ENCODE measurements around the gene GKAP1. TPM values are rescaled to one million over a fixed set of nuclear protein-coding genes. Genes with fewer than 3 reads are reported as not detected.

Gene GKAP1
- total RNA-seq, 1 donor from 2014 or later: 4.4 TPM

GRCh38 chr9:83699615-83700014, 118.0 kb downstream of the GKAP1 start:
- H3K27me3 ChIP-seq: no peaks in the 10 kb centered on the region
- no peaks in the 10 kb centered on the region for H3K36me3 ChIP-seq
- peaks cover 58% of the 10 kb centered on the region for H3K4me1 ChIP-seq
- intact Hi-C loops (cut with DNase I): no loop called here
- TF ChIP-seq POLR2AphosphoS5 (IDR thresholded peaks at IDR 0.05; ENCODE audit: insufficient read depth in 1 of 2, low read depth in 1 of 2): no peak
- no peak for TF ChIP-seq CTCF (IDR thresholded peaks at IDR 0.05)
- no peak for TF ChIP-seq POLR2A (IDR thresholded peaks at IDR 0.05)
- no peak overlapping the region for H3K27ac ChIP-seq
- DNase-seq (ENCODE audit: extremely low spot score in 2 of 2): no peak
- no peaks in the 10 kb centered on the region for H3K9me3 ChIP-seq
- no peak overlapping the region for H3K4me3 ChIP-seq

- intact Hi-C loops (cut with DNase I): no loop called here
- Histone ChIP-seq H3K27me3 (no peaks in the 10 kb centered on the region), H3K27ac (no peak overlapping the region), H3K4me1 (peaks cover 58% of the 10 kb centered on the region), H3K36me3 (no peaks in the 10 kb centered on the region), H3K9me3 (no peaks in the 10 kb centered on the region), H3K4me3 (no peak overlapping the region)
- TF ChIP-seq CTCF (IDR thresholded peaks at IDR 0.05) (no peak), POLR2AphosphoS5 (IDR thresholded peaks at IDR 0.05; ENCODE audit: insufficient read depth in 1 of 2, low read depth in 1 of 2) (no peak), POLR2A (IDR thresholded peaks at IDR 0.05) (no peak)
- no peak for DNase-seq (ENCODE audit: extremely low spot score in 2 of 2)
Measured at GRCh38 chr9:83698976-83699585, 118.5 kb downstream of the GKAP1 start.

- intact Hi-C loops (cut with DNase I): no loop called here
- Histone ChIP-seq H3K27me3 (no peaks in the 10 kb centered on the region), H3K36me3 (no peaks in the 10 kb centered on the region), H3K9me3 (no peaks in the 10 kb centered on the region), H3K27ac (no peak overlapping the region), H3K4me1 (peaks cover 76% of the 10 kb centered on the region), H3K4me3 (no peak overlapping the region)
- DNase-seq (ENCODE audit: extremely low spot score in 2 of 2): no peak
- TF ChIP-seq POLR2A (IDR thresholded peaks at IDR 0.05) (no peak), CTCF (IDR thresholded peaks at IDR 0.05) (no peak), POLR2AphosphoS5 (IDR thresholded peaks at IDR 0.05; ENCODE audit: insufficient read depth in 1 of 2, low read depth in 1 of 2) (no peak)
Measured at GRCh38 chr9:83691492-83691891, 126.1 kb downstream of the GKAP1 start.

Other genes with a start within 250 kb of the GKAP1 start
- gene IDNK, start 194.6 kb downstream of the GKAP1 start, total RNA-seq: not detected
- 90.8 TPM for gene UBQLN1, start 109.8 kb downstream of the GKAP1 start, total RNA-seq
- gene KIF27, start 103.7 kb upstream of the GKAP1 start, total RNA-seq: 6.1 TPM
- gene HNRNPK, start 162.4 kb upstream of the GKAP1 start, total RNA-seq: 409 TPM
- 2.9 TPM for gene RMI1, start 163.0 kb upstream of the GKAP1 start, total RNA-seq